Endothelial cell of umbilical vein (primary cell): ENCODE data around the gene PHLDB2. TPM values are rescaled to one million over a fixed set of nuclear protein-coding genes. Genes with fewer than 3 reads are reported as not detected.

Experiments used
- BruUV-seq: library from RNA; stranded (reverse); fragments of 400-500 nt; replicated peaks from 2 replicates; lab custom pipeline; 2021; lab: Mats Ljungman, UMichigan
- CTCF ChIA-PET: fragments of 300-600, 350-600 bp; sonication (Branson Sonifier 250); formaldehyde crosslinking; loops from one replicate; lab custom pipeline; 2021; ENCODE audit warnings: antibody characterized with exemption, inconsistent platforms; lab: Charles Lee
- POLR2A ChIA-PET: fragments of 300-600, 350-600 bp; sonication (Branson Sonifier 250); formaldehyde crosslinking; loops from one replicate; lab custom pipeline; 2021; ENCODE audit warnings: antibody characterized with exemption, inconsistent platforms; lab: Charles Lee
- DNase-seq: peaks from one replicate; pipeline ENCODE4 v3.0.0-alpha.2; 2011; ENCODE audit warnings: low read depth, low spot score
- FAIRE-seq: peaks from 2 replicates; lab custom pipeline; 2011; peaks lifted over from hg19 to GRCh38; lab: Jason Lieb, UNC
- H2AFZ ChIP-seq: 2 replicates; pipeline ENCODE4 v1.6.0; 2012; ENCODE audit warnings: low read depth, low read length, control low read depth, inconsistent platforms
- H3K27ac ChIP-seq: 2 replicates; pipeline ENCODE4 v1.5.1; 2011; ENCODE audit warnings: low read depth, mild to moderate bottlenecking, control low read depth, low read length, moderate library complexity; ENCODE audit not compliant: insufficient read depth
- H3K27me3 ChIP-seq, 2 experiments: 2 replicates each; pipeline versions ENCODE4 v1.6.0 to v1.6.1; 2011; ENCODE audit warnings: low read length in 2 of 2, mixed read lengths in 1 of 2; ENCODE audit not compliant: control insufficient read depth in 2 of 2, insufficient read depth in 2 of 2
- H3K36me3 ChIP-seq, 2 experiments: 2 replicates in 1 of 2; 3 replicates in 1 of 2; pipeline ENCODE4 v1.5.1; 2011; ENCODE audit warnings: low read length in 2 of 2, mild to moderate bottlenecking in 1 of 2, moderate library complexity in 1 of 2; ENCODE audit not compliant: control insufficient read depth in 2 of 2, insufficient read depth in 2 of 2; ENCODE audit errors: extremely low read depth in 1 of 2
- H3K4me1 ChIP-seq: 3 replicates; pipeline ENCODE4 v1.5.1; 2011; ENCODE audit warnings: mild to moderate bottlenecking, low read length; ENCODE audit not compliant: control insufficient read depth, insufficient read depth; ENCODE audit errors: extremely low read depth
- H3K4me2 ChIP-seq: 2 replicates; pipeline ENCODE4 v1.6.1; 2011; ENCODE audit warnings: low read length, control low read depth, mixed read lengths; ENCODE audit not compliant: insufficient read depth
- H3K4me3 ChIP-seq, 3 experiments: fragments of 200-600 bp in 1 of 3; sonication (generic), shearing (Covaris generic) in 1 of 3; replicated peaks in 1 of 3; 2 replicates each; pipeline ENCODE4 v1.5.1; 2011 to 2016; ENCODE audit warnings: control low read depth in 3 of 3, low read length in 3 of 3, mild to moderate bottlenecking in 2 of 3, inconsistent platforms in 1 of 3, low read depth in 1 of 3, moderate library complexity in 1 of 3; ENCODE audit not compliant: insufficient read depth in 1 of 3
- H3K79me2 ChIP-seq: 2 replicates; pipeline ENCODE4 v1.6.0; 2012; ENCODE audit warnings: low read length, inconsistent platforms; ENCODE audit not compliant: control insufficient read depth, insufficient read depth
- H3K9ac ChIP-seq: replicated peaks from 2 replicates; pipeline ENCODE3; 2011; ENCODE audit warnings: low read length, control low read depth; ENCODE audit not compliant: insufficient read depth; ENCODE audit errors: extremely low read depth
- H3K9me1 ChIP-seq: replicated peaks from 3 replicates; pipeline ENCODE4 v1.6.0; 2011; ENCODE audit warnings: mild to moderate bottlenecking, low read length; ENCODE audit not compliant: control insufficient read depth, insufficient read depth; ENCODE audit errors: extremely low read depth
- H3K9me3 ChIP-seq: replicated peaks from 2 replicates; pipeline ENCODE4 v1.5.1; 2012; ENCODE audit warnings: low read length, inconsistent platforms; ENCODE audit not compliant: control insufficient read depth, insufficient read depth
- H4K20me1 ChIP-seq: replicated peaks from 2 replicates; pipeline ENCODE3; 2011; ENCODE audit warnings: mild to moderate bottlenecking, low read length; ENCODE audit not compliant: control insufficient read depth, insufficient read depth; ENCODE audit errors: extremely low read depth
- CTCF ChIP-seq, 2 donors: IDR thresholded peaks; 1 replicate in 1 of 2; 2 replicates in 1 of 2; pipeline ENCODE4 v1.5.1; 2011; ENCODE audit warnings: low read length in 2 of 2, mild to moderate bottlenecking in 2 of 2, moderate library complexity in 2 of 2, control low read depth in 1 of 2, inconsistent platforms in 1 of 2, low read depth in 1 of 2; ENCODE audit not compliant: insufficient read depth in 1 of 2; ENCODE audit errors: extremely low read depth in 1 of 2
- EZH2 ChIP-seq: IDR thresholded peaks from 2 replicates; pipeline ENCODE4 v1.6.1; 2012; ENCODE audit warnings: borderline replicate concordance, low read depth, mild to moderate bottlenecking, moderate library complexity, low read length, inconsistent platforms; ENCODE audit not compliant: severe bottlenecking
- FOS ChIP-seq: IDR thresholded peaks from 2 replicates; pipeline ENCODE4 v1.6.1; 2011; ENCODE audit warnings: mild to moderate bottlenecking, low read length, moderate library complexity, borderline replicate concordance; ENCODE audit not compliant: insufficient read depth
- GATA2 ChIP-seq: IDR thresholded peaks from 2 replicates; pipeline ENCODE4 v1.7.0; 2011; ENCODE audit warnings: low read depth, mild to moderate bottlenecking, moderate library complexity, mixed read lengths, low read length; ENCODE audit not compliant: insufficient read length, insufficient read depth
- JUN ChIP-seq: IDR thresholded peaks from 2 replicates; pipeline ENCODE4 v1.6.1; 2011; ENCODE audit warnings: borderline replicate concordance, low read depth; ENCODE audit not compliant: insufficient read length, insufficient read depth
- MAX ChIP-seq: IDR thresholded peaks from 2 replicates; pipeline ENCODE4 v1.6.1; 2011; ENCODE audit not compliant: insufficient read depth, insufficient read length
- MYC ChIP-seq: IDR thresholded peaks from one replicate; pipeline ENCODE4 v1.6.1; 2011; ENCODE audit warnings: mild to moderate bottlenecking, low read depth, low read length
- POLR2A ChIP-seq: IDR thresholded peaks from 2 replicates; pipeline ENCODE4 v1.6.1; 2012; ENCODE audit warnings: low read depth, mild to moderate bottlenecking, control low read depth, low read length
- POLR2AphosphoS5 ChIP-seq: IDR thresholded peaks from 2 replicates; pipeline ENCODE4 v1.6.1; 2012; ENCODE audit warnings: low read depth, mild to moderate bottlenecking, control low read depth, low read length, moderate library complexity; ENCODE audit not compliant: insufficient read depth
- dilution Hi-C: fragments of 300-500 bp; cut with MboI; formaldehyde crosslinking; loops from one replicate; pipeline ENCODE4 v1.15.0; 2019; ENCODE audit warnings: low sequenced_read_pairs; ENCODE audit not compliant: extremely low pct_ligation_motif_present
- intact Hi-C: fragments of 100-400 bp; cut with micrococcal nuclease; formaldehyde crosslinking; loops from one replicate; pipeline ENCODE4 v1.10.0; 2022
- polyA plus RNA-seq, 4 experiments: library from polyadenylated mRNA; depleted of rRNA in 3 of 4; stranded (reverse) in 3 of 4; unstranded in 1 of 4; fragments of >200 nt; gene quantifications; 2 replicates each; pipeline versions ENCODE4 v1.2.1 to v1.2.3, GENCODE V29; 2011 to 2012; ENCODE audit warnings: missing spikeins in 1 of 4
- total RNA-seq: library from RNA; stranded (reverse); gene quantifications from 2 replicates; pipeline ENCODE4 v1.2.3, GENCODE V29; 2021

PHLDB2 gene
- total and polyA plus RNA-seq, 2 donors (not counting 3 experiments of a cell fraction or from before 2014, with no cell fraction given) = 22.4 to 104 TPM

GRCh38 chr3:112000367-112000771 is 141.3 kb downstream of the PHLDB2 start:
- POLR2A ChIA-PET = no interaction called here
- Histone ChIP-seq H3K9me1 (no peaks in the 10 kb centered on the region), H3K4me1 (peaks cover 10% of the 10 kb centered on the region), H3K27ac (no peak overlapping the region), H3K79me2 (no peaks in the 10 kb centered on the region), H4K20me1 (no peaks in the 10 kb centered on the region), H3K27me3 (no peaks in the 10 kb centered on the region), H3K9me3 (no peaks in the 10 kb centered on the region), H3K9ac (no peak overlapping the region), H2AFZ (no peak overlapping the region), H3K36me3 (no peaks in the 10 kb centered on the region), H3K4me2 (no peak overlapping the region), H3K4me3 (no peak overlapping the region)
- TF ChIP-seq EZH2 (no peak), JUN (no peak), CTCF (IDR thresholded peaks at IDR 0.05; ENCODE audit: extremely low read depth in 1 of 2, insufficient read depth in 1 of 2, low read depth in 1 of 2, low read length in 2 of 2) (no peak), MYC (no peak), POLR2AphosphoS5 (no peak), GATA2 (no peak), FOS (no peak), MAX (no peak), POLR2A (no peak)
- CTCF ChIA-PET = interaction anchor here (5.0 to 14.6 kb wide), 3 partner anchors 11 to 14 kb away, joined by 51 to 291 read pairs (median 61); no protein-coding TSS in a partner anchor
- FAIRE-seq = no peak
- no TSS peak for BruUV-seq
- intact Hi-C loops = no loop called here
- dilution Hi-C loops = no loop called here
- no peak for DNase-seq
